ENCODE data around the gene VPREB3.

The VPREB3 gene

DNA sequence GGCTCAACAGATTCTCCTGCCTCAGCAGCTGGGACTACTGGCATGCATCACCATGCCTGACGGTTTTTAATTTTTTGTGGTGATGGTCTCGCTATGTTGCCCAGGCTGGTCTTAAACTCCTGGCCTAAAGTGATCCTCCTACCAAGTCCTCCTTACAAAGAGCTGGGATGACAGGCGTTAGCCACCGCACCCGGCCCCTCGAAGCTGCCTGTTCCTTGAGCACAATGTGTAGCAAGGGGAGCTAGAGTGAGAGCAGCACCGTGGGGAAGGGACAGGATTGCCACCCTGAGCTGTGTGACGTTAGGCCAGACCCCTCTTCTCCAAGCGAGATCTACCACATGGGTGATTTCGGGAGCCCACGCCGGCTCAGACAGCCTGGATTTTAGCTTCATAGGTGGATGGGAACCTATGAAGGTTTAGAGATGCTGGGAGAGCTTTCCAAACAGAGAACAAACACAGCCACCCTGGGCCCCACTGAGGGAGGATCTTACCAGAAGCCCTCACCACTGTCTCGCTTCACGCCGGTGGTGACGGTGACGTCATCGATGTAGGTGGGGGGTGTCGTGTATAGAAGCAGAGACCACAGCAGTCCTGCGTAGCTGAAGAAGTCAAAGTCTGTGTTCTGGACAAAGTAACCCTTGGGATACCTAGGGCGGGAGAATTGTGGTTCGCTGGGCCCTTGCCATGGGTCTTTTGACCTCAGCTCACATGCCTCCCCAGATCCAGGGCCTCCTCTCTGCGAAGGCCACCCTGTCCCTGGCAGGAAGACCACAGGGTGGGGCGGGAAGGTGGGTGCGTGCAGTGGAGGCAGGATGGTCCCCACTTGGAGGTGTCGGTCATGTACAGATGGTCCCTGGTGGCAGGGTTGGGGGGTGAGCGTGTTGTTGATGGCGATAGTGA, 40.3 kb downstream of the VPREB3 start (continued):
- TF ChIP-seq, protein P1, sequence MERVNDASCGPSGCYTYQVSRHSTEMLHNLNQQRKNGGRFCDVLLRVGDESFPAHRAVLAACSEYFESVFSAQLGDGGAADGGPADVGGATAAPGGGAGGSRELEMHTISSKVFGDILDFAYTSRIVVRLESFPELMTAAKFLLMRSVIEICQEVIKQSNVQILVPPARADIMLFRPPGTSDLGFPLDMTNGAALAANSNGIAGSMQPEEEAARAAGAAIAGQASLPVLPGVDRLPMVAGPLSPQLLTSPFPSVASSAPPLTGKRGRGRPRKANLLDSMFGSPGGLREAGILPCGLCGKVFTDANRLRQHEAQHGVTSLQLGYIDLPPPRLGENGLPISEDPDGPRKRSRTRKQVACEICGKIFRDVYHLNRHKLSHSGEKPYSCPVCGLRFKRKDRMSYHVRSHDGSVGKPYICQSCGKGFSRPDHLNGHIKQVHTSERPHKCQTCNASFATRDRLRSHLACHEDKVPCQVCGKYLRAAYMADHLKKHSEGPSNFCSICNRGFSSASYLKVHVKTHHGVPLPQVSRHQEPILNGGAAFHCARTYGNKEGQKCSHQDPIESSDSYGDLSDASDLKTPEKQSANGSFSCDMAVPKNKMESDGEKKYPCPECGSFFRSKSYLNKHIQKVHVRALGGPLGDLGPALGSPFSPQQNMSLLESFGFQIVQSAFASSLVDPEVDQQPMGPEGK (CRISPR knock-in tag; IDR thresholded peaks at IDR 0.05; ENCODE audit: borderline replicate concordance), result no peak
- TF ChIP-seq ZNF70 (CRISPR knock-in tag; IDR thresholded peaks at IDR 0.05) (no peak), ZFP3 (CRISPR knock-in tag; IDR thresholded peaks at IDR 0.05) (no peak)
- TF ChIP-seq, protein P2, sequence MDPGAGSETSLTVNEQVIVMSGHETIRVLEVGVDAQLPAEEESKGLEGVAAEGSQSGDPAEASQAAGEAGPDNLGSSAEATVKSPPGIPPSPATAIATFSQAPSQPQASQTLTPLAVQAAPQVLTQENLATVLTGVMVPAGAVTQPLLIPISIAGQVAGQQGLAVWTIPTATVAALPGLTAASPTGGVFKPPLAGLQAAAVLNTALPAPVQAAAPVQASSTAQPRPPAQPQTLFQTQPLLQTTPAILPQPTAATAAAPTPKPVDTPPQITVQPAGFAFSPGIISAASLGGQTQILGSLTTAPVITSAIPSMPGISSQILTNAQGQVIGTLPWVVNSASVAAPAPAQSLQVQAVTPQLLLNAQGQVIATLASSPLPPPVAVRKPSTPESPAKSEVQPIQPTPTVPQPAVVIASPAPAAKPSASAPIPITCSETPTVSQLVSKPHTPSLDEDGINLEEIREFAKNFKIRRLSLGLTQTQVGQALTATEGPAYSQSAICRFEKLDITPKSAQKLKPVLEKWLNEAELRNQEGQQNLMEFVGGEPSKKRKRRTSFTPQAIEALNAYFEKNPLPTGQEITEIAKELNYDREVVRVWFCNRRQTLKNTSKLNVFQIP (CRISPR knock-in tag; IDR thresholded peaks at IDR 0.05; ENCODE audit: borderline replicate concordance, low read depth), result no peak

DNA sequence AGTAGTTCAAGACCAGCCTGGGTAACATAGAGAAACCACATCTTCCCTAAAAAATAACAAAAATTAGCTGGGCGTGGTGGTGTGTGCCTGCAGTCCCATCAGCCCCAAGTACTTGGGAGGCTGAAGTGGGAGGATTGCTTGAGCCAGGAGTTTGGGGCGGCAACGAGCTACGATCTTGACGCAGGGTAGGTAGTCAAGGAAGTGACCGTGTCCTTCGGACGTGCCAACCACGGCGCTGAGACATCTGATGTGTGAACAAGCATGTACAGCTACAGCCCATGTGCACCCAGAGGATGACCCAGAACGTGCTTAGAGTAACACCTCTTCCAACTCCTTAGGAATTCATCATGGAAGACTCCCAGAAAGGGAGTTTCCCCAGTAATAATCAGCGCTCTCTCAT, 42.0 kb downstream of the VPREB3 start:
- ATAC-seq, result no peak
- TF ChIP-seq GLIS3 (CRISPR knock-in tag; IDR thresholded peaks at IDR 0.05), result no peak
- TF ChIP-seq BACH2 (CRISPR knock-in tag; IDR thresholded peaks at IDR 0.05; ENCODE audit: borderline replicate concordance), result no peak
- TF ChIP-seq, protein P3, sequence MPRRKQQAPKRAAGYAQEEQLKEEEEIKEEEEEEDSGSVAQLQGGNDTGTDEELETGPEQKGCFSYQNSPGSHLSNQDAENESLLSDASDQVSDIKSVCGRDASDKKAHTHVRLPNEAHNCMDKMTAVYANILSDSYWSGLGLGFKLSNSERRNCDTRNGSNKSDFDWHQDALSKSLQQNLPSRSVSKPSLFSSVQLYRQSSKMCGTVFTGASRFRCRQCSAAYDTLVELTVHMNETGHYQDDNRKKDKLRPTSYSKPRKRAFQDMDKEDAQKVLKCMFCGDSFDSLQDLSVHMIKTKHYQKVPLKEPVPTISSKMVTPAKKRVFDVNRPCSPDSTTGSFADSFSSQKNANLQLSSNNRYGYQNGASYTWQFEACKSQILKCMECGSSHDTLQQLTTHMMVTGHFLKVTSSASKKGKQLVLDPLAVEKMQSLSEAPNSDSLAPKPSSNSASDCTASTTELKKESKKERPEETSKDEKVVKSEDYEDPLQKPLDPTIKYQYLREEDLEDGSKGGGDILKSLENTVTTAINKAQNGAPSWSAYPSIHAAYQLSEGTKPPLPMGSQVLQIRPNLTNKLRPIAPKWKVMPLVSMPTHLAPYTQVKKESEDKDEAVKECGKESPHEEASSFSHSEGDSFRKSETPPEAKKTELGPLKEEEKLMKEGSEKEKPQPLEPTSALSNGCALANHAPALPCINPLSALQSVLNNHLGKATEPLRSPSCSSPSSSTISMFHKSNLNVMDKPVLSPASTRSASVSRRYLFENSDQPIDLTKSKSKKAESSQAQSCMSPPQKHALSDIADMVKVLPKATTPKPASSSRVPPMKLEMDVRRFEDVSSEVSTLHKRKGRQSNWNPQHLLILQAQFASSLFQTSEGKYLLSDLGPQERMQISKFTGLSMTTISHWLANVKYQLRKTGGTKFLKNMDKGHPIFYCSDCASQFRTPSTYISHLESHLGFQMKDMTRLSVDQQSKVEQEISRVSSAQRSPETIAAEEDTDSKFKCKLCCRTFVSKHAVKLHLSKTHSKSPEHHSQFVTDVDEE (CRISPR knock-in tag; IDR thresholded peaks at IDR 0.05), result no peak
- TF ChIP-seq, protein P1 (CRISPR knock-in tag; IDR thresholded peaks at IDR 0.05; ENCODE audit: borderline replicate concordance), result no peak
- TF ChIP-seq, protein P2 (CRISPR knock-in tag; IDR thresholded peaks at IDR 0.05; ENCODE audit: borderline replicate concordance, low read depth), result no peak
- TF ChIP-seq ESRRG (CRISPR knock-in tag; IDR thresholded peaks at IDR 0.05), result no peak
- no peak for TF ChIP-seq ISL1 (CRISPR knock-in tag; IDR thresholded peaks at IDR 0.05)
- no peak for TF ChIP-seq TOX (CRISPR knock-in tag; IDR thresholded peaks at IDR 0.05; ENCODE audit: borderline replicate concordance)
- no peak for TF ChIP-seq ZFP3 (CRISPR knock-in tag; IDR thresholded peaks at IDR 0.05)

DNA sequence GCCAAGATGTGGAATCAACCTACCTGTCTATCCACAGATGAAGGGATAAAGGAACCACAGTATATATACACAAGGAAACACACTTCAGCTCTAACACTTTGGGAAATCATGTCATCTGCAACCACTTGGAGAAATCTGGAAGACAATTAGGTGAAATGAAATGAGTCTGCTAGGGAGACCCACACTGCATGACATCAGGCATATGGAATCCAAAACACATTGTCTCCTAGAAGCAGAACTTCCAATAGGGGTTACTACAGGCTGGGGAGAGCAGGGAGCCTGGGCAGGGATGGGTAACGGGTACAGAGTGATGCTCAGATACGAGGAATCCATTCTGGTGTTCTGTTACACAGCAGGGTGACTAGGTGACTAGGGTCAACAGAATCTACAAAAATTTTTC, 45.1 kb downstream of the VPREB3 start:
- ATAC-seq, result no peak
- no peak for TF ChIP-seq SNAI2 (CRISPR knock-in tag; IDR thresholded peaks at IDR 0.05)
- no peak for TF ChIP-seq CSDC2 (CRISPR knock-in tag; IDR thresholded peaks at IDR 0.05)
- TF ChIP-seq ZFP3 (CRISPR knock-in tag; IDR thresholded peaks at IDR 0.05), result no peak
- TF ChIP-seq TOX (CRISPR knock-in tag; IDR thresholded peaks at IDR 0.05; ENCODE audit: borderline replicate concordance), result no peak
- TF ChIP-seq, protein P2 (CRISPR knock-in tag; IDR thresholded peaks at IDR 0.05; ENCODE audit: borderline replicate concordance, low read depth), result no peak
- TF ChIP-seq, protein P1 (CRISPR knock-in tag; IDR thresholded peaks at IDR 0.05; ENCODE audit: borderline replicate concordance), result no peak

Measured in SK-N-SH treated with all-trans-retinoic acid at 6 μM for 48 hours (cell line).